HepG2 (cell line): ENCODE measurements around the gene CTF1. TPM values are rescaled to one million over a fixed set of nuclear protein-coding genes. Genes with fewer than 3 reads are reported as not detected.

Experiments used
- FOXO1 ChIP-seq: sonication (generic); formaldehyde crosslinking; IDR thresholded peaks from 2 replicates; pipeline ENCODE4 v1.4.0; 2020; ENCODE audit warnings: missing genetic modification reagents
- HCFC1 ChIP-seq: fragments of 150-350 bp; IDR thresholded peaks from 2 replicates; pipeline ENCODE4 v1.6.1; 2014; ENCODE audit warnings: low read depth, low read length
- HOXA3 ChIP-seq: sonication (generic); formaldehyde crosslinking; IDR thresholded peaks from 2 replicates; pipeline ENCODE4 v1.5.0; 2020; ENCODE audit warnings: missing genetic modification reagents
- HOXA5 ChIP-seq: sonication (generic); formaldehyde crosslinking; IDR thresholded peaks from 2 replicates; pipeline ENCODE4 v1.4.0; 2020; ENCODE audit warnings: missing genetic modification reagents
- IKZF4 ChIP-seq: sonication (generic); formaldehyde crosslinking; IDR thresholded peaks from 2 replicates; pipeline ENCODE4 v1.5.1; 2020; ENCODE audit warnings: borderline replicate concordance, mild to moderate bottlenecking, low read depth, missing genetic modification reagents; ENCODE audit errors: not compliant biosample characterization
- NFE2 ChIP-seq: sonication (generic); formaldehyde crosslinking; IDR thresholded peaks from 2 replicates; pipeline ENCODE4 v1.4.0; 2020; ENCODE audit warnings: missing genetic modification reagents
- NFE2L2 ChIP-seq: fragments of 150-350 bp; IDR thresholded peaks from 2 replicates; pipeline ENCODE4 v1.6.1; 2014; ENCODE audit warnings: low read length
- NFRKB ChIP-seq: fragments of 450-650 bp; IDR thresholded peaks from 2 replicates; pipeline ENCODE4 v1.6.1; 2017
- TBP ChIP-seq: sonication (generic); formaldehyde crosslinking; IDR thresholded peaks from 2 replicates; pipeline ENCODE4 v1.5.0; 2020; ENCODE audit warnings: missing genetic modification reagents
- ZNF292 ChIP-seq: sonication (generic); formaldehyde crosslinking; IDR thresholded peaks from 2 replicates; pipeline ENCODE4 v1.8.1; 2022; ENCODE audit warnings: mild to moderate bottlenecking, low read depth, missing genetic modification reagents, borderline replicate concordance
- ZNF343 ChIP-seq: sonication (generic); formaldehyde crosslinking; IDR thresholded peaks from 2 replicates; pipeline ENCODE4 v1.4.0; 2020; ENCODE audit warnings: mild to moderate bottlenecking, missing genetic modification reagents
- ZNF724P ChIP-seq: sonication (generic); formaldehyde crosslinking; IDR thresholded peaks from 2 replicates; pipeline ENCODE4 v1.8.0; 2022; ENCODE audit warnings: missing genetic modification reagents, borderline replicate concordance
- ZNF766 ChIP-seq: sonication (generic); formaldehyde crosslinking; IDR thresholded peaks from 2 replicates; pipeline ENCODE4 v1.5.0; 2020; ENCODE audit warnings: missing genetic modification reagents, borderline replicate concordance
- ZNF790 ChIP-seq: sonication (generic); formaldehyde crosslinking; IDR thresholded peaks from 2 replicates; pipeline ENCODE4 v1.8.0; 2022; ENCODE audit warnings: missing genetic modification reagents, mild to moderate bottlenecking, borderline replicate concordance
- ZSCAN25 ChIP-seq: sonication (generic); formaldehyde crosslinking; IDR thresholded peaks from 2 replicates; pipeline ENCODE4 v1.8.0; 2022; ENCODE audit warnings: mild to moderate bottlenecking, missing genetic modification reagents
- polyA plus RNA-seq, 8 experiments: library from polyadenylated mRNA; depleted of rRNA in 3 of 8; stranded (reverse) in 7 of 8; unstranded in 1 of 8; fragments of >200 nt; fragmentation: Illumina TruSeq in 4 of 8; extraction: Trizol in 4 of 8; gene quantifications; 2 replicates each; pipeline versions ENCODE4 v1.2.1 to v1.2.3, GENCODE V29; 2011 to 2016; ENCODE audit warnings: low read depth in 4 of 8, missing spikeins in 1 of 8, mixed read lengths in 1 of 8; ENCODE audit not compliant: insufficient read depth in 1 of 8
- total RNA-seq, 5 experiments: library from RNA; depleted of rRNA; stranded (reverse); fragments of >200 nt; fragmentation: Illumina TruSeq; extraction: Trizol; gene quantifications; 2 replicates each; pipeline ENCODE4 v1.2.3, GENCODE V29; 2016; ENCODE audit warnings: low read depth in 1 of 5
- TF ChIP-seq, protein P1 (sequence below): sonication (generic); formaldehyde crosslinking; IDR thresholded peaks from 2 replicates; pipeline ENCODE4 v1.4.0; 2020; ENCODE audit warnings: mild to moderate bottlenecking, missing genetic modification reagents
- TF ChIP-seq, protein P2 (sequence below): sonication (generic); formaldehyde crosslinking; IDR thresholded peaks from 2 replicates; pipeline ENCODE4 v1.9.0; 2021; ENCODE audit warnings: missing genetic modification reagents, borderline replicate concordance
- TF ChIP-seq, protein P3 (sequence below): IDR thresholded peaks from 2 replicates; pipeline ENCODE4 v1.6.1; 2012; ENCODE audit warnings: low read length, improper control_type of control experiment
- TF ChIP-seq, protein P4 (sequence below): sonication (generic); formaldehyde crosslinking; IDR thresholded peaks from 2 replicates; pipeline ENCODE4 v1.5.1; 2020; ENCODE audit warnings: mild to moderate bottlenecking, missing genetic modification reagents

CTF1 gene
- total and polyA plus RNA-seq, 2 of the 13 experiments (the other 11 are each of a cell fraction or from before 2014, with no cell fraction given): 0.13 to 1.8 TPM

DNA sequence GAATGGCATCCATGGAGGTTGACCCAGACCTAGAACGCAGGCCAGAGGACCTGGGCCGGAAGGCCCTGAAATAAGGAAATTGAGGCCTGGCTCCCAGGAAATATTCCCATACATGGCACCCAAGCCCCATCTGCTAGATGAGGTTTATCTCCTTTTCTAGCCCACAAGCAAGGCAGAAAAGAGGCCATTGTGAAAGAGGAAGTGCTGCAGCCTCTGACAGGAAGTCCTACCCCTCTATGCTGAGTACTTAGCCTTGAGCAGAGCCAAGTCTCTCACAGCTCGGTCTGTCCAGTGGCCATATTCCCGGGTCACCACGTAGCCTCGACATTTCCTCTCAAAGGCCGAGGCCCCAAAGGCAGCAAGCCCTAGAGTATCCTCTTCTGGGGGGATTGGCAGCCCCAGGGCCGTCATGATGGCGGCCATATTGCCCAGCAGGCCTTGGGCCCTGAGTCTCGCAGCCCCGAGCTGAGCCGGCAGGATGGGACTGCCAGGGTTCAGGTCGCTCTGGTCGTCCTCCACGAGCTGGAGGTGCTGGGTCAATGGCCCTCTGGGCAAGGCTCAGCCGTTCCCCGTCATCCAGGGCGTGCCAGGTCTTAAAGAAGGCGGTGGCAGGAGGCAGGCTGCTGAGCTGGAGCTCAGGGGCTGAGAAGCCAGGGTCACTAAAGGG lies 7.8 kb downstream of the CTF1 start (continued):
- TF ChIP-seq, protein P1, sequence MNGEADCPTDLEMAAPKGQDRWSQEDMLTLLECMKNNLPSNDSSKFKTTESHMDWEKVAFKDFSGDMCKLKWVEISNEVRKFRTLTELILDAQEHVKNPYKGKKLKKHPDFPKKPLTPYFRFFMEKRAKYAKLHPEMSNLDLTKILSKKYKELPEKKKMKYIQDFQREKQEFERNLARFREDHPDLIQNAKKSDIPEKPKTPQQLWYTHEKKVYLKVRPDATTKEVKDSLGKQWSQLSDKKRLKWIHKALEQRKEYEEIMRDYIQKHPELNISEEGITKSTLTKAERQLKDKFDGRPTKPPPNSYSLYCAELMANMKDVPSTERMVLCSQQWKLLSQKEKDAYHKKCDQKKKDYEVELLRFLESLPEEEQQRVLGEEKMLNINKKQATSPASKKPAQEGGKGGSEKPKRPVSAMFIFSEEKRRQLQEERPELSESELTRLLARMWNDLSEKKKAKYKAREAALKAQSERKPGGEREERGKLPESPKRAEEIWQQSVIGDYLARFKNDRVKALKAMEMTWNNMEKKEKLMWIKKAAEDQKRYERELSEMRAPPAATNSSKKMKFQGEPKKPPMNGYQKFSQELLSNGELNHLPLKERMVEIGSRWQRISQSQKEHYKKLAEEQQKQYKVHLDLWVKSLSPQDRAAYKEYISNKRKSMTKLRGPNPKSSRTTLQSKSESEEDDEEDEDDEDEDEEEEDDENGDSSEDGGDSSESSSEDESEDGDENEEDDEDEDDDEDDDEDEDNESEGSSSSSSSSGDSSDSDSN (CRISPR knock-in tag): no peak
- no peak for TF ChIP-seq HCFC1
- TF ChIP-seq HOXA5: no peak
- no peak for TF ChIP-seq ZNF790 (CRISPR knock-in tag)
- no peak for TF ChIP-seq NFRKB
- no peak for TF ChIP-seq ZSCAN25
- 0 out of 2 replicates have a peak, but pooled peaks have one; percentile 14 for TF ChIP-seq ZNF343 (CRISPR knock-in tag)
- no peak for TF ChIP-seq HOXA3 (CRISPR knock-in tag)
- TF ChIP-seq ZNF724P (CRISPR knock-in tag): no peak
- TF ChIP-seq, protein P2, sequence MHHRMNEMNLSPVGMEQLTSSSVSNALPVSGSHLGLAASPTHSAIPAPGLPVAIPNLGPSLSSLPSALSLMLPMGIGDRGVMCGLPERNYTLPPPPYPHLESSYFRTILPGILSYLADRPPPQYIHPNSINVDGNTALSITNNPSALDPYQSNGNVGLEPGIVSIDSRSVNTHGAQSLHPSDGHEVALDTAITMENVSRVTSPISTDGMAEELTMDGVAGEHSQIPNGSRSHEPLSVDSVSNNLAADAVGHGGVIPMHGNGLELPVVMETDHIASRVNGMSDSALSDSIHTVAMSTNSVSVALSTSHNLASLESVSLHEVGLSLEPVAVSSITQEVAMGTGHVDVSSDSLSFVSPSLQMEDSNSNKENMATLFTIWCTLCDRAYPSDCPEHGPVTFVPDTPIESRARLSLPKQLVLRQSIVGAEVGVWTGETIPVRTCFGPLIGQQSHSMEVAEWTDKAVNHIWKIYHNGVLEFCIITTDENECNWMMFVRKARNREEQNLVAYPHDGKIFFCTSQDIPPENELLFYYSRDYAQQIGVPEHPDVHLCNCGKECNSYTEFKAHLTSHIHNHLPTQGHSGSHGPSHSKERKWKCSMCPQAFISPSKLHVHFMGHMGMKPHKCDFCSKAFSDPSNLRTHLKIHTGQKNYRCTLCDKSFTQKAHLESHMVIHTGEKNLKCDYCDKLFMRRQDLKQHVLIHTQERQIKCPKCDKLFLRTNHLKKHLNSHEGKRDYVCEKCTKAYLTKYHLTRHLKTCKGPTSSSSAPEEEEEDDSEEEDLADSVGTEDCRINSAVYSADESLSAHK (CRISPR knock-in tag): no peak
- TF ChIP-seq NFE2 (CRISPR knock-in tag): no peak
- peak; percentile 30 for TF ChIP-seq IKZF4 (CRISPR knock-in tag)
- no peak for TF ChIP-seq ZNF766 (CRISPR knock-in tag)
- TF ChIP-seq NFE2L2: no peak
- TF ChIP-seq, protein P3, sequence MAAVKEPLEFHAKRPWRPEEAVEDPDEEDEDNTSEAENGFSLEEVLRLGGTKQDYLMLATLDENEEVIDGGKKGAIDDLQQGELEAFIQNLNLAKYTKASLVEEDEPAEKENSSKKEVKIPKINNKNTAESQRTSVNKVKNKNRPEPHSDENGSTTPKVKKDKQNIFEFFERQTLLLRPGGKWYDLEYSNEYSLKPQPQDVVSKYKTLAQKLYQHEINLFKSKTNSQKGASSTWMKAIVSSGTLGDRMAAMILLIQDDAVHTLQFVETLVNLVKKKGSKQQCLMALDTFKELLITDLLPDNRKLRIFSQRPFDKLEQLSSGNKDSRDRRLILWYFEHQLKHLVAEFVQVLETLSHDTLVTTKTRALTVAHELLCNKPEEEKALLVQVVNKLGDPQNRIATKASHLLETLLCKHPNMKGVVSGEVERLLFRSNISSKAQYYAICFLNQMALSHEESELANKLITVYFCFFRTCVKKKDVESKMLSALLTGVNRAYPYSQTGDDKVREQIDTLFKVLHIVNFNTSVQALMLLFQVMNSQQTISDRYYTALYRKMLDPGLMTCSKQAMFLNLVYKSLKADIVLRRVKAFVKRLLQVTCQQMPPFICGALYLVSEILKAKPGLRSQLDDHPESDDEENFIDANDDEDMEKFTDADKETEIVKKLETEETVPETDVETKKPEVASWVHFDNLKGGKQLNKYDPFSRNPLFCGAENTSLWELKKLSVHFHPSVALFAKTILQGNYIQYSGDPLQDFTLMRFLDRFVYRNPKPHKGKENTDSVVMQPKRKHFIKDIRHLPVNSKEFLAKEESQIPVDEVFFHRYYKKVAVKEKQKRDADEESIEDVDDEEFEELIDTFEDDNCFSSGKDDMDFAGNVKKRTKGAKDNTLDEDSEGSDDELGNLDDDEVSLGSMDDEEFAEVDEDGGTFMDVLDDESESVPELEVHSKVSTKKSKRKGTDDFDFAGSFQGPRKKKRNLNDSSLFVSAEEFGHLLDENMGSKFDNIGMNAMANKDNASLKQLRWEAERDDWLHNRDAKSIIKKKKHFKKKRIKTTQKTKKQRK: no peak
- TF ChIP-seq, protein P4, sequence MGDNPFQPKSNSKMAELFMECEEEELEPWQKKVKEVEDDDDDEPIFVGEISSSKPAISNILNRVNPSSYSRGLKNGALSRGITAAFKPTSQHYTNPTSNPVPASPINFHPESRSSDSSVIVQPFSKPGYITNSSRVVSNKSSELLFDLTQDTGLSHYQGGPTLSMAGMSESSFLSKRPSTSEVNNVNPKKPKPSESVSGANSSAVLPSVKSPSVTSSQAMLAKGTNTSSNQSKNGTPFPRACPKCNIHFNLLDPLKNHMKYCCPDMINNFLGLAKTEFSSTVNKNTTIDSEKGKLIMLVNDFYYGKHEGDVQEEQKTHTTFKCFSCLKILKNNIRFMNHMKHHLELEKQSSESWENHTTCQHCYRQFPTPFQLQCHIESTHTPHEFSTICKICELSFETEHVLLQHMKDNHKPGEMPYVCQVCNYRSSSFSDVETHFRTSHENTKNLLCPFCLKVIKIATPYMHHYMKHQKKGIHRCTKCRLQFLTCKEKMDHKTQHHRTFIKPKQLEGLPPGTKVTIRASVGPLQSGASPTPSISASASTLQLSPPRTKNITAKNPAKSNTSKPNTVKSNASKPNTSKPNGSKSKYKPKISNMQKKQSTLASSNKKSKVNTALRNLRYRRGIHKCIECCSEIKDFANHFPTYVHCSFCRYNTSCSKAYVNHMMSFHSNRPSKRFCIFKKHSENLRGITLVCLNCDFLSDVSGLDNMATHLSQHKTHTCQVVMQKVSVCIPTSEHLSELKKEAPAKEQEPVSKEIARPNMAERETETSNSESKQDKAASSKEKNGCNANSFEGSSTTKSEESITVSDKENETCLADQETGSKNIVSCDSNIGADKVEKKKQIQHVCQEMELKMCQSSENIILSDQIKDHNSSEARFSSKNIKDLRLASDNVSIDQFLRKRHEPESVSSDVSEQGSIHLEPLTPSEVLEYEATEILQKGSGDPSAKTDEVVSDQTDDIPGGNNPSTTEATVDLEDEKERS (CRISPR knock-in tag): no peak
- TF ChIP-seq TBP (CRISPR knock-in tag): no peak
- TF ChIP-seq ZNF292 (CRISPR knock-in tag): no peak
- no peak for TF ChIP-seq FOXO1 (CRISPR knock-in tag)
